GM19023 (cell line): Measurements from ENCODE around the gene IGF1R.

Source experiments
- ATAC-seq: cut with Tn5 transposase; IDR thresholded peaks from one replicate; pipeline ENCODE4 v1.9.1; 2021; ENCODE audit warnings: mild to moderate bottlenecking, moderate library complexity; ENCODE audit not compliant: unreplicated experiment

The IGF1R gene

GRCh38 chr15:98740963-98741362 lies 92.6 kb downstream of the IGF1R start:
- ATAC-seq, result no peak

GRCh38 chr15:98743177-98743576 lies 94.8 kb downstream of the IGF1R start:
- no peak for ATAC-seq

DNA sequence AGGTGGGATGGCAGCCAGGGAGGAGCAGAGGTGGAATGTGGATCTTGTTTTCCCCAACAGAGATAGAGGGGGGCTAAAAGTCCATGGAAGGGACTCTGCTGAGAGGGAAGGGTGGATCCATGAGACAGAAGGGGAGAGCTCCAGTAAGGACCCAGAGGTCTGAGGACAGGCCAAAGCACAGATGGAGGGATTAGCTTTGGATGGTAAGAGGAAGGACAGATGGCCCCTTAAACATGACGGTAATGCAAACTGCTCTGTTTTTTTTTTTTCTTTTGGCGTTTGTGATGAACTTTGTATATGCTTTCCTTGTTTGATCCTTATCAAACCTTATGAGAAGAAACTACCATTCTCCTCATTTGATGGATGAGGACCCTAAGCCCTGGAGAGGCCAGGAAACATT lies 96.2 kb downstream of the IGF1R start:
- ATAC-seq, result no peak

DNA sequence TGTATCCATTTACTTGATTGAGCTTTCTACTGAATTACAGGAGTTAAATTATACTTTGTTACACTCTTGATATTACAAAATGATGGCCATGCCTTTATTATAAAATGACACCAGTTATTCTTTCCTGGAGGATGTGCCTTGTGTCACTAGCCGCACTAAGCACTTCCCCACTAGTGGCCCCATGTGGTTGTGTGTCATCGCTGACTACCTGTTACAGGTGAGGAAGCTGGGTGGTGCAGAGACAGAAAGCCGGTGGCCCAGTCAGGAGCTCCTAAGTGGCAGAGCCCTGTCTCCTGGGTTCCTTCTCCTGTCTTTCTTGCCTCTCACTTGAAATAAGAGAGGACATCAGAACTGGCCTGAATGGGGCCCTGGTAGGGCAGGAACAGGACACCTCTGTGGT lies 96.8 kb downstream of the IGF1R start:
- ATAC-seq, result no peak

DNA sequence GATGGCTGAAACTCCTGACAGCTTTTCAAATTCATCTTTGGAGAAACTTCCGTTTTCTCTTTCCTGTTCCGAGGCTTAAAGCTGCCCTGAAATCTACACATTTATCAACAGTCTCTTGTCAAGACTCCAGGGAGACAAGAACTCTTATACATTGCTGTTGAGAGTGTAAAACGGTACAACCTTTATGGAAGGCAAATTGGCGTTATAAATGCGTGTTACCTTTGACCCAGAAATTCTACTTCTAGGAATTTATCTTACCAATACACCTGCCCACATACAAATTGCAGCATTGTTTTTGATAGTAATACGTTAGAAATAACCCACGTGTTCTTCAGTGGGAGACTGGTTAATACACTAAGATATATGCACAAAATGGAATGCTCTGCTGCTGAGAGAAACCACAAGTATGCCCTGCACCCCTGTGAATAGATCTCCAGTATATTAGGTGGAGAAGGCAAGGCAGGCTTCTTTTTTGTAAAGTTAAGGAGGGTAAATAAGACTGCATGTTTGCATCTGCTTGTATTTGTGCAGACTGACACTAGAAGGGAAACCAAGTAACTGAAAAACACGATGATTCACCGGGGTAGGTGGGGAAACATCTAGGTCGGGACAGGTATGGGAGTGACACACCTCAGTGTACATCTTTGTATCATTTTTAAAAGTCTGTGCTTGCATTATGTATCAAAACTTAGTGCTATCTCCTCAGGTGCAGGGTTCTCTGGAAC lies 97.5 kb downstream of the IGF1R start:
- ATAC-seq, result no peak

- no peak for ATAC-seq
Measured at GRCh38 chr15:98746375-98747155, 98.2 kb downstream of the IGF1R start.

- ATAC-seq, result no peak
Measured at GRCh38 chr15:98751767-98752166, 103.4 kb downstream of the IGF1R start.

- no peak for ATAC-seq
Measured at GRCh38 chr15:98753726-98754656, 105.7 kb downstream of the IGF1R start.

- no peak for ATAC-seq
Measured at GRCh38 chr15:98754657-98755022, 106.3 kb downstream of the IGF1R start.

DNA sequence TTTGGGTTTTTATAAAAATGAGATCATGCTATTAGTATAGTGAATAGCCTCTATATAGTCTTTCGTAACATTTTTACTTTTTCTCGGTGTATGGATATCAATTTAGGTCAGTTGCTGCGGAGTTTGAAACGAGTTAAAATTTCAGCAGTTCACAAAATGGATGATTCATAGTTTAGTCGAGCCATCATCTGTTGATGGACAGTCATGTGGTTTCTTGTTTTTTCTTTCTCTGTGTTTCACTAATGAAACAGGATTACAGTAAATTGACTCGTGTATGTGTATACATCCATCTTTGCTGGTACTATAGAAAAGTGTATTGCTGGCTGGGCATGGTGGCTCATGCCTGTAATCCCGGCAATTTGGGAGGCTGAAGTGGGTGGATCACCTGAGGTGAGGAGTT lies 106.8 kb downstream of the IGF1R start:
- ATAC-seq, result no peak

GRCh38 chr15:98755781-98756180 lies 107.4 kb downstream of the IGF1R start:
- ATAC-seq, result no peak

DNA sequence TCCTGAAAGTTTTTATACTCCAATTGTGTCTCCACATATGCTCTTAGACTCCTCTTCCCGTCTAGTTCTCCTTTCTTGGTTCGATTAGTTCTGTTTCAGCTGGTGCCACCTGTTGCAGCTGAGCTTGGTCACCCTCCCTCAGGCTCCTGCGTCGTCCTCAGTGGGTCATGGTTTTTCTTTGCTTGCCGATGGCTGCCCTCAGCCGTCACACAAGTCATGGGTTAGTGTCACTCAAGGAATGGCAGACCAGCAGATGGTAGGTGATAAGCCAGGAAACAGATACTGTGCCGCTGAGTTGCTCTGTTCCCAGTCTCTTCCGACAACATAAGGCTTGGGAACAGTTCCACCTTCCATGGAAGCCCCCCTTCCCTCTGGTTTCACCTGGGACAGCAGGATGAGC lies 109.9 kb downstream of the IGF1R start:
- no peak for ATAC-seq

DNA sequence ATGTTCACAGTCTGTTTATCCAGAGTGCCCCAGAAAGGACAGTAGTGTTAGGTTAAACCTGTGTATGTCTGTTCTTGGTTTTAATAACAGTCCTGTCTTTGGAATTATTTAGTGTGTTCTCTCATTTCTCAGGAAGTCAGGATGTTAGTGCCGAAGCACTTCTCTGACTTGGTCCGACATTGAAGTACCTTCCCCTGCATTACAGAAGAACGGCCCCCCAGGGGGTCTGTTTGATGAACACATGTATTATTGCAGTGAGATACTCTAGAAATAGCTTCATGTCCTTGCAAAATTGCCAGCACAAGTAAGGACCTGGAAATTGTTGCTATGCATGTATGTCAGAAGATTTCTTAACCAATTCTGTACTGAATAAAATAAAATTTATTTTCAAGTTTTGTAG lies 110.9 kb downstream of the IGF1R start:
- no peak for ATAC-seq

GRCh38 chr15:98760112-98760826 lies 111.9 kb downstream of the IGF1R start:
- ATAC-seq, result no peak

- no peak for ATAC-seq
Measured at GRCh38 chr15:98760975-98761374, 112.6 kb downstream of the IGF1R start.

DNA sequence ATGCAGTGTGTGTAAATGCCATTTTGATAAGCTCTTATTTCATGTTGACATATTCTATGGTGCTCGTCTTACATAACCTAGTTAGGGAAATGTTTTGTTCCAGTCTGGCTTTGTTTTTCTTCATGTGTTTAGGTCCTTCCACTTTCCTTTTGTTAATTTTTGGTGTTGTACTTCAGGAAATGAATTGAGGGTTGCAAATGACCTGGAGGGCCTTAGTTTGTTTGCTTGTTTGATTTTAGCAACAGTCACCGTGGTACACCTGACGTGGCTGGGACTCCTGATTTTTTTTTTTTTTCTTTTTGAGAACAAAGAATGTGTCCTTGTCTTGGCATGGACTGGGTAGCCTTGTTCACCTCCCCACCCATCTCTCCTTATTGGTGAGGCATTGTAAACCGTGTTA lies 114.8 kb downstream of the IGF1R start:
- ATAC-seq, result no peak

GRCh38 chr15:98764291-98764690 lies 116.0 kb downstream of the IGF1R start:
- ATAC-seq, result no peak

- no peak for ATAC-seq
Measured at GRCh38 chr15:98765610-98766009, 117.3 kb downstream of the IGF1R start.

GRCh38 chr15:98767692-98768091 lies 119.4 kb downstream of the IGF1R start:
- ATAC-seq, result no peak

DNA sequence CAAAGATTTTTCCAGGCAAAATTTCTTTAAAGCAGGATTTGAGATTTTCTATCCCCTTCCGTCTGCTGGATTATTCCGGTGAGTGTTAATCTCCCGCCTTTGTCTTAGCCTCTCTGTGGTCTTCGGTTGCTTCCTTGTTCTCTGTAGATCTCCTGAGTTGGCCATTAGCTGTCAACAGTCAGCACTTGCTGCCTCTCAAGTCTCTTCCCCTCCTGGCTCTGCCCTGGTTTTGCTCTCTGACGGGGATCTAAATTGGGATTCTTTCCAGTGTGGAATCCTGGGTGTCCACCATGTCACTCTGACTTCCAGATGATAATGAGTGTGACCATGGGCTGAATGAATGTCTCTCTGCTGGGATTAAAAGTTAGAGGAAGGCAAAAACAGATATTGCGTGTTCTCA lies 121.5 kb downstream of the IGF1R start:
- no peak for ATAC-seq

DNA sequence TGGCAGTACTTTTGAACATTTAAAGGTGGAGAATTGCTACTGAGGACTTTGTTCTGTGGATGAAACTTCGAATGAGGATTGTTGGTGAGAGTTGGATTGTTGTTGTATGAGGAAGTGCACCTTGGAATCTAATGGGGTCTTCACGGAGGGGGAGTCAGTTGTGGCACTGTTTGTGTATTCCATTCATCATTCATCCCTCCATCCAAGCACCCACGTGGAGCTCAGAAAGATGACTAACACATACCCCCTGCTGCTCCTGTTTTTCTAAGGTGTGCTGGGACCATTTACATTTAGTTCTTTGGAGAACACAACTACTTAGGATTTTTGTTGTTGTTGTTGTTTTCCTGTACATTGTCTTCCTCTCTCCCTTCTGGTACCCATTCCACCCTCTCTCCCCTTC lies 122.6 kb downstream of the IGF1R start:
- ATAC-seq, result no peak
